ENCODE measurements around the gene GAS2.

- TF ChIP-seq CTCF (IDR thresholded peaks at IDR 0.05) (no peak), POLR2A (IDR thresholded peaks at IDR 0.05) (no peak), EP300 (IDR thresholded peaks at IDR 0.05) (no peak)
Measured at GRCh38 chr11:22659783-22660182, 6.6 kb upstream of the GAS2 start.
